HG03060 (cell line): ENCODE results near the gene KDM4C.
"Not testable (repeated sequence)": the region's sequence is repeated elsewhere in the genome, so short reads cannot be mapped to it uniquely, and the experiment has no call there.

Experiments
- ATAC-seq: cut with Tn5 transposase; IDR thresholded peaks from one replicate; pipeline ENCODE4 v1.9.1; 2021; ENCODE audit warnings: low read depth, moderate number of reproducible peaks; ENCODE audit not compliant: unreplicated experiment

The KDM4C gene

DNA sequence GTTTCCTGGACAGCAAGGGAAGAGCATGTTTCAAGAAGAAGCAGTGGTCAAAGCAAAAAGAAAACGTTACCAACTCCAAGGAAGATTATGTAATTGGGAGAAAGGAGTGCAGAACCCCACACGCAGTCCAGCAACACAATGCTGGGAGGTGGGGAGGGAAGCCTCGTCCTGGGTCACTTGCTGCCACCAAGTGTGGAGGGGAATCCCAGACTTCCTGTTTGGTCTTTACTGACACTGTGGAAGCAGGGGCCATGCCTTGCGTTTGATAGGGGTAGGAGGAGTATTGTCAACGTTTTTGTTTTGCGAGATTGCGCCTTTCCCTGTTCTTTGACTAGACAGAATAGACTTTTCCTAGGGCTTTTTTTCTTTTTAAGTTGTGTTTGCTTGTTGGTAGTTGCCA, 421.0 kb downstream of the KDM4C start:
- no peak for ATAC-seq

DNA sequence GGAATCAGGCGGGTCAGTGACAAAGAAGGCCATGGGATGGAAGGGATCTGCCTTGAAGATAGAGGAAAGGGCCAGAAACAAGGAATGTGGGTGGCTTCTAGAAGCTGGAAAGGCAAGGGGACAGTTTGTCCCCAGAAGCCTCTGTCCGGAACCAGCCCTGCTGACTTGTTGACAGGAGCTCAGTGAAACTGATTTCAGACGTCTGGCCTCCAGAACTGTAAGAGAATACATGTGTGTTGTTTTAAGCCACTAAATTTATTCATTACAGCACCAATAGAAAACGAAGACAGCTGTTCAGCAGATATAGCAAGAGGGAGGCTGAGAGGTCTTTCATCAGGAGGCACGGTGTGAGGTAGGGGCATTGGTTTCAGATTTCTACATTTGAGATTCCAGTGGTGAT, 422.5 kb downstream of the KDM4C start:
- no peak for ATAC-seq

DNA sequence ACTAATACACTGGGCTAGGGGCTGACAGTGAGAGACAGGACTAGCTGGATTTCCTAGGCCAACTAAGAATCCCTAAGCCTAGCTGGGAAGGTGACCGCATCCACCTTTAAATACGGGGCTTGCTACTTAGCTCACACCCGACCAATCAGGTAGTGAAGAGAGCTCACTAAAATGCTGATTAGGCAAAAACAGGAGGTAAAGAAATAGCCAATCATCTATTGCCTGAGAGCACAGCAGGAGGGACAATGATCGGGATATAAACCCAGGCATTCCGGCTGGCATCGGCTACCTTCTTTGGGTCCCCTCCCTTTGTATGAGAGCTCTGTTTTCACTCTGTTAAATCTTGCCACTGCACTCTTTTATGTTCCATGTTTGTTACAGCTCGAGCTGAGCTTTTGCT, 425.4 kb downstream of the KDM4C start:
- ATAC-seq, result not testable (repeated sequence)

DNA sequence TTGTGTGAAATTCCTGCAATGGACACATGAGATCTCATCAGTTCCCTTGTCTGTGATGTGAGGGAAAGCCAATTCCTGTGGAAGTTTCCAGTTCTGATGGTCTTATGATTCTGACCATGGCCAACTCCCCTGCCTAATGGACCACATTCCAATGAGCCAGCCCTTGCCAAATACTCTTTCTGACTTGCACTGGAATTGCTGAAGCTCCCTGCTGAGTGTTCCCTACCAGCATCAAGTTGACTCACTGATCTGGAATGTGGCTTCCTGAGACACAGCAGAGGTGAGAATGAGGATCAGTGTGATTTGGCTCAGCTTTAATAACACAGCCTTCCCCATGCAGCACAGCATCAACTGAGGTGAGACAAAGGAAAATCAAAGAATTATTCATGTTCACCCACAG, 427.8 kb downstream of the KDM4C start:
- no peak for ATAC-seq

DNA sequence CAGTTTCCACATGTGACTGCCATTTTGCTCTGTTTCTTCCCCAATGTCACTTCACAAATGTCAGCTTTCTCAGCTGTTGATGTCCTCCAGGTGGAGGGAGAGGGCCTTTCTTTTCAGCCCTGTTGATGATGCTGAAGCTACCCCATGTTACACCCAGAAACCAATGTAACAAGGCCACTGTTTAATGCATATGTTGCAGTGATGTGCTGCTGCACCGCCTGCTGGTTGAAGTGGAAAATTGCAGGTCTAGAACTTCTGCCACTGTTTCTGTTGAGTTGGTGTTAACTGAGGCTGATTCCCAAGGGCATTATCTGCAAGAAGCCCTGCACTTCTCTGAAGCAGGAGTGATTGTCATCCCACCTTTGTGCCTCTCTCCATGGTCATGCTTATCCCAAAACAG, 428.4 kb downstream of the KDM4C start:
- no peak for ATAC-seq

DNA sequence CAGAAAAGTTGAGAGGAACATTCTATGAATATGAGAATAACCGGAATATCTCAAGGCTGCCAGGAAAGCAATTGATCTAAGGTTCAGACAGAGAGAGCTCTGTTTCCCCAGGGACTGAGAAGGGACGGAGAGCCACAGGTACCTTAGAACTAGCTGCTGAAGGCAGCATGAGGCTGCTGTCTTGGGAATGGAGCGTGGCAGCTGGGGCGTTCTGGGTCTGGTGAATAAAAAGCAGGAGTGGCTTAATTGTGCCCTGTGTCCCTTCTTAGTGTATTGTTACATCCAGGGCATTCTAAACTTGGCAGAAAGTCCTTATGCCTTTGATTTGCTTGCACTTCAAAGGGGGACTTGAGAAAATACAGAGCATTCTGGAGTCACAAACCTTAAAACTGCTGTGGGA, 434.5 kb downstream of the KDM4C start:
- ATAC-seq, result no peak

DNA sequence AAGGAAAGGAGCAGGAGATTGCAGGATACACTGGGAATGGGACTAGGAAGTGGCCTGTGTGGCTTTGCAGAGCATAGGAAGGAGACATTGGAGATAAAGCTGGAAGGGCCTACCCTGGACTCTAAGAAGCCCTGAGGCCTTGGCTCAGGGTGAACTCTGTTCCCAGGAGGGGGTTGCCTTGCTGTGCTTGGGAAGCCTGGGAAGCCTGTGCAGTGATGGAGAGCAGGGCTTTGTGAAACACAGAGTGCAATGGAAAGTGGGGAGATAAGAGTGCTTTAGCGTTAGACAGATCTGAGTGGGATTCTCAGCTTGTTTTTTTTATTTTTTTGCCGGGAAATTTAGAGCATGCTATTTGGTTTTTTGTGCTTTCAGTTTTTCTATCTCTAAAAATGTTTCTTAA, 437.8 kb downstream of the KDM4C start:
- ATAC-seq, result no peak

DNA sequence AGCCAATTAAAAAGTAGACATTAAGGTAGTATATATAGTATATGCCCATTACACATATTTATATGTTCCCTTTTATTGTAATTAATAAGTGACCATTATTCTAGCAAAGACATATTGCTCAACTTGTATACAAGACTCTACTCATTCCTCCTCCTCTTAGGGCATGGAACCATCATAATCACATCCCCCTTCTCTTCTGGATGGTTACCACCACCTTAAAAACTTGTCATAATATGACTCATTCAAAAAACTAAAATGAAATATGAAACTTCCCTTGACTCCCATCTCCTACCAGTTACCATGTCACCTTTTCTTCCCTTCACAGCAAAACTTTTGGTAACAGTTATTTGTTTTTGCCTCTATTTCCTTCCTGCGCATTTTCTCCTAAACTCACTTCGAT, 438.7 kb downstream of the KDM4C start:
- ATAC-seq, result no peak

DNA sequence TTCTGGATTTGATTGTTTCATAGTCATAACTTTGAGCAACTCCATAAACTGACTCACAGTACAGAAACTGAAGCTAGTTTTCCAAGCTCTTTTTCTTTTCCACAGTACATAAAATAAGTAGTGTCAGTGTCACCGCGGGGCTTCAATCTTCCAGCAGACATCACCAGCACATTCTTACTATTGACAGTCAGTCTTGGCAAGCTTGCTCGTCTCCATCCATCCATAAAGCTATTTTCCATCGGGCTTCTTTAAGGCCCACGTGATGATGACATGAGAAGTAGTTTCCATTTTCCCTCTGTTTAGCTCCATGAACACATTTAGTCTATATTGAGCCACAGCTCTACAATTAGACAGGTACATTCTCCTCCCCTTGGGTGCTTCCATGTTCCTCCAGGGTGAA, 443.4 kb downstream of the KDM4C start:
- ATAC-seq, result no peak

DNA sequence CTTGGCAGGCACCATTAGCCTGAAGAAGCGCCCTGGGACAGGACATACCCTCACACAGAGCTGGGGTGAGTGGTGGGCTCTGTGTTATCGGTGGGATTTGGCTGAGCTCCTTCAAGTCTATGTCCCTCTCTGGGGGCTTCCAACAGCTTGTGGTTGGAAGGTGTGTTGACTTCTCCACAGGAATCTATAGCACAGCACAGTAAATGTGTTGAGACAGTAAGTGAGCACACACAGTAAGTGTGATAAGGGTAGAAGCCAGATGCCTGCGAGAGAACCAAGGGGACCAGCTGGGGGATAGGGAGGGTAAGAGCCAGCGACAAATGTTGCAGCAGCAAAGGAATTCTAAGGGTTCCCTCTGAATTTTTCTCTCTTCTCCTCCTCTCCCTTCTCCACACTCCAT, 448.0 kb downstream of the KDM4C start:
- no peak for ATAC-seq

DNA sequence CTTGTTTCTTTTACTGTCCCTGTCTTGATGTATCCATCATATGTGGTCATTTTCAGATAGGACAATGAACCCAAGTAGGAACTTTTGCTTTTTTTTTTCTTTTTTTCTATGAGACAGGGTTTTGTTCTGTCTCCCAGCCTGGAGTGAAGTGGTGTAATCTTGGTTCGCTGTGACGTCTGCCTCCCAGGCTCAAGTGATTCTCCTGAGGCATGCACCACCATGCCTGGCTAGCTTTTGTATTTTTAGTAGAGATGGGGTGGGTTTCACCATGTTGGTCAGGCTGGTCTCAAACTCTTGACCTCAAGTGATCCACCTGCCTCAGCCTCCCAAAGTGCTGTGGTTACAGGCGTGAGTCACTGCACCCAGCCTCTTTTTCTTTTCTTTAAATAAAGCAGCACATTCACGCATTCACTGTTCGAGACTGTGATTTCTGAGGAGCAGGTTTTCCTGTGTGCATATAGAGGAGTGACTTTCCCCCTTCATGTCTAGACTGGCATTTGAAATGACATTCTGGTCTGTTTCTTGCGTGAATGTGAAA, 448.5 kb downstream of the KDM4C start:
- ATAC-seq, result no peak

DNA sequence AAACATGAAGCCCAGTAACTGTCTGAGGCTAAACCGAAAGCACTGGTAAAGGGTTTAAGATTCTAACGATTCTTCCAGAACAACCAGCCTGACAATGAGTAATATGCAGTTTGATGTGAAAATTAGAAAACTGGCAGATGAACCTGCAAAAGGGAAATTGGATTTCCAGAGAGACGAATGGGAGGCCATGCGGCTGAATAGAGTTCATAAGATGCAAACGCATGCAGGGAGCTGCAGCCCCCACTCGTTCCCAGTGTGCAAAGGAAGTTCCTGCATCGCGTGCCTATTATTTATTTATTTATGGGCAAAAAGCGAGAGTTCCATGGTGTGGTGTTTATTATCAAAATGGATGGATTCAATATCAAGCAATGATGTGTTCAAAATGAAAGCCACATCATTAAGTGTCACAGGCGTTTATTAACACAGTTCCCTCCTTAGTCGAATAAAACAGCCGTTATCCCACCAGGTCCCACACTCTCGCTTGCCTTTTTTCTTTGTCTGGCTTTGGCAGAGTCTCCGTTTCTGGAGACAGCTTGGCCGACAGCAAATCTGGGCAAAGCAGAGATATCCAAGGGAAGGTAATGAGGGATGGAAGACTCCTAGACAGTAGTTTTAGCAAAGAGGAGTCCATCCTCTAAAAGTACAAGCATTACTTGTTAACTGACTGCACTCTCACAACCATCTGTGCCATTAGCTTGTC, 451.4 kb downstream of the KDM4C start:
- no peak for ATAC-seq

DNA sequence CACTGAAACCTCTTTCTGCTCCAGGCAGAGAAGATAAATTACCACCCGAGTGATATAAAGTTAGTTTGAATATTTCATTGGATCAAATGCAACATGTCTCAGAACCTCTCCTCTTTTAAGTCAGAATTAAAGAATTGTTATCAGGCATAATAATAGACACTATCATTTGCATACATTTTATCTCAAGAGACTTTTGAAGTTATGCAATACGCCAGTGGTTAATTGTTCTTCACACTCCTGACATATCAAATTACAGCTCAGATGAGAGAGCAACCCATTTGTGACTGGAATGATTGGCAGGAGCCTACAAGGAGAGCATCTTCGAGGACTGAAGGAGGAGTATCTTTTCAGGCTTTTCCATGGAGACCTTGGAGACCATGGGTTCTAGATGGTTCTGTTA, 452.2 kb downstream of the KDM4C start:
- no peak for ATAC-seq

DNA sequence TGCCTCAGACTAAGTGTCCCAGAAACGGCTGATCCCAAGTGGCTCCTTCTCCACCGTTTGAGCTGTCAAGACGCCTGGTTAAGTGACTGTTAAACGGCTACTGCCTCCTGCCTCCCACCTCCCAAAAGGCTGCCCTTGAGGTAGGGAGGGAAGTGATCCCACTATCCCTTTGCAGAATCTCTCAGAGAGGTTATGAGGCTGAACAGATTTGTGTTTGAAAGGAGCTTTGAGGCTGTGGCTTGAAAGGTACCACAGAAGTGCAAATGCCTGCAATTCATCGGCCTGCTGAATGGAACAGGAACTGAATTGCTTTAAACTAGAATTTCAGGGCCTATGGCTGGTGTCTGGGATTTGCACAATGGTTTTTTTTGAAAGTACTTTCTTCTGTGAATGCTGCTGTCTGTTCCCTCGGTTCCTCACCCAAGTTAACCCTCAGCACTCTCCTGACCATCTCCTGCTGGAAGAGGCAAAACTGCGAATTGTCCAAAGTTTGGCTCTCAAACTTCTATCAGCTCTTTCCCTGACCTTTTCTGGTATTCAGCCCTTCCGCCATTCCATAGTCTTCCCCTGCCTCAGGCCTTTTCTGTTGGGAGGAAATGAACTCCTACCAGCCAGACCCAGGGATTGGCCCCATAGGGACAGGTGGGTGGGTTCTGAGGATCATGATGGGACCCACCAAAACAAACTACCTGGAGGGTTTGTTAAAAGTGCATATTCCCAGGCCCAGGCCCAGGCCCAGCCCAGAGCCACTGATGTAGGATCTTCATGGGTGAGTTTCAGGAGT, 453.3 kb downstream of the KDM4C start:
- ATAC-seq, result no peak

DNA sequence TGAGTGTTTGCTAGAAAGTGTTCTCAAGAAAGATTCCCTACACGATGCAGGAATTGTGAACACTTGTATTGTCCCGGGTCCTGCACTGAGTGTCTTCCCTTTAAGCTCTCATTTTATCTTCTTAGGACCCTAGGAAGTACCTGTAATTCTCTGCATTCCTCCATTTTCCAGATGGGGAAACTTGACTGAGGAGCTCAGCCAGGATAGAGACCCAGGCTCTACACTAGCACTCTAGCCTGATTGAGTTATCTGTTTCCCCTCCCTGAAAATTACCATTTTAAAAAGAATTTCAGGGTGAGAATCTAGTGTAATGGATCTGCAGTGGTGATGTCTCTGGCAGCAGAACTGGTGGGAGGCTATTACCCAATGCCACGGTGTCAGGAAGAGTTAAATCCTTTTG, 453.9 kb downstream of the KDM4C start:
- ATAC-seq, result no peak

DNA sequence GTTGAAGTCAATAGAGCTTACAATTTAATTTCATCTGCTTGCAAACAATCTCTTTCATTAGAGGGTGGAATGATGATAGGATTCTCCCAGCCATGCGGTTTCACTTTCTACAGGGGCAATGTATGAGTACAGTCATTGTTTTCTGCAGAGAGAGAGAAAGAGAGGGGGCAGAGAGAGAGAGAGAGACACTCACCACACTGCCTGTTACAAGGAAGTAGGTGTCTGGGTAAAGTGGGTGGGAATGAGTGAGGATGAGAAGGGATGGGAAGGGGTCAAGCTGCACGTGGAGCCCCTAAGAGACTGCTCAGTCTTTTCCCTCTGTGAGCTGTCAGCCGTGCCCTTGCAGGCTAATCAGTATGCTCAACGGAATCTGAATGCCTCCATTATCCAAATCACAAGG, 454.3 kb downstream of the KDM4C start:
- ATAC-seq, result no peak

DNA sequence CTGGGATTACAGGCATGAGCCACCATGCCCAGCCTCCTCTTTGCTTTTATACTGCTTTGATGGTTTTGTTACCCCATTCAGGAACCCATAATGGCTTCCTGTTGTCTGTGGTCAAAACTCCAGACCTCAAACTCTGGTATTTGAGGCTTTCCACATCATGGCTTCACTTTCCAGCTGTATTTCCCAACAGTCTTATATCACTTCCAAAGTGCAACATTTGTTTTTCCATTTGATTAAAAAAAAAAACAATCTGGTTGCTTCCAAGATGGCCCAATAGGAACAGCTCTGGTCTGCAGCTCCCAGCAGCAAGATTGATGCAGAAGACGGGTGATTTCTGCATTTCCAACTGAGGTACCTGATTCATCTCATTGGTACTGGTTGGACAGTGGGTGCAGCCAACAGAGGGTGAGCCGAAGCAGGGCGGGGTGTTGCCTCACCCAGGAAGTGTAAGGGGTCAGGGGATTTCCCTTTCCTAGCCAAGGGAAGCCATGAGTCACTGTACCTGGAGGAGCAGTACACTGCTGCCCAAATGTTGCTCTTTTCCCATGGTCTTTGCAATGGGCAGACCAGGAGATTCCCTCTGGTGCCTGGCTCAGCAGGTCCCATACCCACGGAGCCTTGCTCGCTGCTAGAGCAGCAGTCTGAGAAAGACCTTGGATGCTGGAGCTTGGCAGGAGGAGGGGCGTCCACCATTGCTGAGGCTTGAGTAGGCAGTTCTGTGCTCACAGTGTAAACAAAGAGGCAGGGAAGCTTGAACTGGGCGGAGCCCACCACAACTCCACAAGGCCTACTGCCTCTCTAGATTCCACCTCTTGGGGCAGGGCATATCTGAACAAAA, 458.4 kb downstream of the KDM4C start:
- no peak for ATAC-seq

DNA sequence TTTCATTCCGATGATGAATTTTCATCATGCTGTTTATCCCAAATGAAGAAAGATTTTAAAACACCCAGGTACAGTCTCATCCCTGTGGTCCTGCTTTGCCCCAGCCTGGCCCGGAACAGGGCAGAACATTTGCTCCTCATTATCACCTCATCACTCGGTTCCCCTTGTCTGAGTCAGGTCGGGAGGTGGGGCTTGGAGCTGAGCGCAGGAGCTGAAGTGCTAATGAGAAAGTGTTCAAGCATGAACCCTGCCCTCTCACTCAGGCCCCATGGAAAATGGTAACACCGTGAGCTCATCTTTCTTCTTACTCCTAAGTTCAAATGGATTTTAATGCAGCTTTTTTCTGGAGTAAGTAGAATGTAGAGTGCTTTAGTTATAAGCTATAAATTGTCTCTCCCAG, 466.2 kb downstream of the KDM4C start:
- ATAC-seq, result no peak
